Medulla oblongata (tissue), 1 donor: ENCODE data around the gene PCBP3.

Experiments
- DNase-seq: peaks from one replicate; pipeline ENCODE4 v3.0.0-alpha.2; 2015; ENCODE audit errors: extremely low spot score

PCBP3 gene

GRCh38 chr21:45930231-45930760 lies 286.8 kb downstream of the PCBP3 start:
- no peak for DNase-seq

- no peak for DNase-seq
Observed at GRCh38 chr21:45930792-45931191, 287.3 kb downstream of the PCBP3 start.

- DNase-seq: no peak
Observed at GRCh38 chr21:45931397-45931969, 288.0 kb downstream of the PCBP3 start.

GRCh38 chr21:45932922-45933502 lies 289.5 kb downstream of the PCBP3 start:
- no peak for DNase-seq

DNA sequence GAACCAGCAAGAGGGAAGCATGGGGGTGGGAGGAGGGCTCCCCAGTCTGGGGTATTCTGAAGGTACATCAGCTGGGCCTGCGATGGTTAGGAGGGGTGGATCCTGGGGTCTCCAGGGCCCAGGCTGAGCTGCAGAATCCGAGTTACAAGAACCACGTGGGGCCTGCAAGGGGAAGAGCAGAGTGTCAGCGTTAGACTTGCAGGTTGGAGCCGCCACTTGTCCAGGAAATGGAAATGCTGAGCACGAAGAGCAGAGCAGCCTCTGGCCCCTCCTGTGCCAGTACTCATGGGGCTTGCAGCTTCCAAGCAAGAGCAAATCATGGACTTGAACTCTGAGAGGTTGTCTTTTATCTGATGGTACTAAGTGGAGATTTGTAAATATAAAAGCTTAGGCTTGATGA lies 290.6 kb downstream of the PCBP3 start:
- no peak for DNase-seq

DNA sequence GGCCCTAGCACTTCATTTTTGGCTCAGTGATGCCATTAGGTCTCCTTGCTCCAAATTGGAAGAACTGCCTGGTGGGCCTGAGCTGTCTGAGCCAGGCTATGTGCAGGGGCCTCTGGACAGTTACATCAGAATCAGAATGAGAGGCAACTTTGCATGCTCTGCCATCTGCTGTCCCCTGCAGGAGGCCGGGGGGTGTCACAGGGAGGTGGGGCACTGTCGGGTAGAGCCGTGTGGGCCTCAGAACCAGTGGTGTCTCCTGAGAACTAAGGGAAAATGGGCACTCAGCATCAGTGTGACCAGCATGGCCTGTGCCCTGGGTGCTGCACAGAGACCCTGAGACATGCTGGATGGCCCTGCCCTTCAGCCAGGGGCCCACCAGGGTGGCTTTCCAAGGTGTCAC lies 291.0 kb downstream of the PCBP3 start:
- no peak for DNase-seq

- DNase-seq: no peak
Observed at GRCh38 chr21:45935628-45936027, 292.1 kb downstream of the PCBP3 start.

DNA sequence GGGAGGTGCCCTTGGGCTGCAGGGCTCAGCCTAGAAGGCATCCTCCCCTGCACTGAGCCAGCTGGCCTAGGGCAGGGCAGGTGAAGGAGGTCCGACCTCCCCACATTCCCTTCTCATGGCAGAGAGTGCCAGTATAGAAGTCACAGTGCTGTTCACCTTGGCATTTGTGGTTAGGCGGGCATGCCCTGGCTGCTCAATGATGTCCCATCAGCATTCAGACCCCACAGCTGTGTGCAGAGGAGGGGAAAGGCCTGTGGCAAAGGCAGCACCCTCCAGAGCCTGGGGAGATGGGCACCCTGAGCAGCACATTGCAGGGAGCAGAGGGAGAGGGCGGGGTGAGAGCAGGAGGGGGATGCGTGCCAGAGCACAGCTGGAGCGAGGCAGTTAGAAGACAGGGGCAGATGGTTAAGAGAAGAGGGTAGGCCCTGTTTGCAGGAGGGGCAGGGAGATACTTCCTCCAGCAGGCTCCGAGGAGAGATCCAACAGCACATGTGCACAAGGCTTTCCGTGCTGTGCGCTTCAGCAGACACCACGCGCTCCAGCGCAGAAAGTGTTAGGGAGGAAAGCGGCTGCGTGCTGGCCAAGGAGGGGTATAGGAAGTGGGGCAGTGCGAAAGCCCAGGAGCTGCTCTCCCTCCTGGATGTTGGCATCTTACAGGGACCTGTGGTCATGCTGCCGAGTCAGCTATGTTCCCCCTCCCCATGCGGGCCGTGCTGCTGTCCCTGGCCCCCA lies 294.4 kb downstream of the PCBP3 start:
- no peak for DNase-seq

DNA sequence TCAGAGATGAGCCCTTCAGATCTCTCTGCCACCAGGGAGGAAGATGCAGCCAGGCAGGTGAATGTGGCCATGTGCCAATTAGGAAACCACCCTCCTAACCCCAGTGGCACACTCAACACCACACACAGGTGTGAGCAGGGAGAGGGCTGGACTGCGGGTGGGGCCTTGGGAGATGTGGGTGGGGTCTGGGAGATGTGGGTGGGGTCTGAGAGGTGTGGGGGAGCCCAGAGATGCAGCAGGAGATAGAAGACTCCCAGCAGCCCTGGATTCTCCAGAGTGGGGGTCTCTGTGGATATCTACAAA lies 294.9 kb downstream of the PCBP3 start:
- DNase-seq: no peak

- no peak for DNase-seq
Observed at GRCh38 chr21:45938811-45939520, 295.4 kb downstream of the PCBP3 start.

- no peak for DNase-seq
Observed at GRCh38 chr21:45939521-45940045, 296.1 kb downstream of the PCBP3 start.

DNA sequence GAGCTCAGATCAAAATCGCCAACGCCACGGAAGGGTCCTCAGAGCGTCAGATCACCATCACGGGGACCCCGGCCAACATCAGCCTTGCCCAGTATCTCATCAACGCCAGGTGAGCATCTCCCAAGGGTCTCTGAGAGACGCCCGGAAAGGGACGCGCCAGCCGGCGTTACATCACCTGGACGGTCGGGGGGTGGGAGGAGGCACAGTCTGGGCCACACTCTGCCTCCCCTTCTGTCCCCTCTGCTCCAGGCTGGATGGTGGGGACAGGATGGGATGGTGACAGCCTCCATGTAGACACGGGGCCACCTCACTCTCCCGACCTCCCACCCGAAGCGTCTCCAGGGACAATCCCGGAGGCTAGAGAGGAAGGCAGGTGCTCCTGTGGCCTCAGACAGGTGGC lies 296.6 kb downstream of the PCBP3 start:
- no peak for DNase-seq

DNA sequence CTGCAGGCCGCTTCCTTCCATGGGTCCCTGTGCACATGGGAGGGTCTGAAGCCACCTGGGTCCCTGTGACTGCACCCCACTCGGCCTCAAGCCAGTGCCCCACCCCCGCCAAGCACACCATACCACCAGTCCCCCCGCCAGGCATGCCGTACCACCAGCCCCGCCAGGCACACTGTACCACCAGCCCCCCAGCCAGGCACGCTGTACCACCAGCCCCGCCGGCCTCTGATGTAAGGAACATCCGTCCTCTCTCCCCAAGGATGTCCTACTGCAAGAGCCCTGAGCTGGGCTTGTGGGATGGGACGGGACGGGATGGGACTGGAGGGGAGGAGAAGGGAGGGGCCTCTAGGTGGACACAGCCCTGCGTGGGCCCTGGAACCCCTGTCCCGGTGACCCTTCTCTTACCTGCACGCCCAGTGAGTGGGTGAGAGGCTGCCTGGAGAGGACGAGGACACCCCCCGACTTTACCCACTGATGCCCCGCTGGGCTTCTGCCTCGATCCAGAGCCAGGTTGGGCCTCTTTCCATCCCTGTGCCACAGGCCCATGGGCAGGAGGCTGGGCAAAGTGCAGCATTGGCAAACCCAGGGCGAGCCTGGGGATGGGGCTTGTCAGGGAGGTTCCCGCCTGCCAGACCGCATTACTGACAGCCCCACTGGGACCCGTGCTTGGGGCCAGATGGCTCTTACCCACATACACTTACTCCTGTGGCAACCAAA lies 297.3 kb downstream of the PCBP3 start:
- no peak for DNase-seq

DNA sequence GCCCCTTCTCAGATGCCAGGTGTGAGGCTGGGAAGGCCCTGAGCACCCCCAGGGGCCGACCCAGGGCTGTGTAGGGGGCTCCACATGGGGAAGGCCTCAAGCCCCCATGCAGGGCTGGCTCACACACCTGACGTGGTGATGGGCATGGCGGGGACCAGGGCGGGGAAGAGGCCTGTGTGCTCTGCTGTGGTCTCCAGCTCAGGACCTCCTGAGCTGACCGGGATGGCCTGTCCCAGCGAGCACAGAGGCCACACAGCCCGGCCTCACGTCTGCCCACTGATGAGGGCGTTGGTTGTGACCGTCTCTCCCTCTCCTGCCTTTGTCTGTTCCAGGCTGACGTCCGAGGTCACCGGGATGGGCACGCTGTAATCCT lies 297.8 kb downstream of the PCBP3 start:
- no peak for DNase-seq

GRCh38 chr21:45941717-45942546 lies 298.4 kb downstream of the PCBP3 start:
- no peak for DNase-seq

GRCh38 chr21:45942755-45943629 lies 299.5 kb downstream of the PCBP3 start:
- no peak for DNase-seq

DNA sequence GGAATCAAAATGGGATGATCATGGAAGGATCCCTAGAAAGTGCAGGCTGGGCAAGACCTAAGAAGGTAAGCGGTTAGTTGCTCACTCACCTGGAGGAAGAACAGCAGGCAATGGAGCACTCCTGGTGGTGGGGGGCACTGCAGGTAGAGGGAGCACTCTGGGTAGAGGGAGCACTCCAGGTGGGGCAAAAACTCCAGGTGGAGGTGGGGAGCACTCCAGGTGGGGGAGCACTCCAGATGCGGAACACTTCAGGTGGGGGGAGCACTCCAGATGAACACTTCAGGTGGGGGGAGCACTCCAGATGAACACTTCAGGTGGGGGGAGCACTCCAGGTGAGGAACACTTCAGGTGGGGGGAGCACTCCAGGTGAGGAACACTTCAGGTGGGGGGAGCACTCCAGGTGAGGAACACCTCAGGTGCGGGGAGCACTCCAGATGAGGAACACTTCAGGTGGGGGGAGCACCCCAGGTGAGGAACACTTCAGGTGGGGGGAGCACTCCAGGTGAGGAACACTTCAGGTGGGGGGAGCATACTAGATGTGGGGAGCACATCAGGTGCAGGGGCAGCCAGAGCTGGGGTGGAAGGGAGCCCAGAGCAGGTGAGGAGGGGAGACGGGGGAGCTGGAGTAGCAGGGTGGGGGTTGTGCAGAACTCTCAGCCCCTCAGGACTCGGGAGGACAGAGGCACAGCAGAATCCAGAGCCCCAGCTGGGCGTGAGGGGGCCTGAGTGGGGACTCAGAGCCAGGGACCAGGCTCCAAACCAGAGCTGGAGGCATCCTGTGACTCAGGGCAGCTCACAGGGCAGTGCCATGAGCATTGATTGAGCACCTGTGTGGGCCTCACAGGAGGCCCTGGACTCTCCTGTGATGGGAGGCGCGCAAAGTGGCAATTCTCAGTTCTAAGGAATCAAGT lies 300.4 kb downstream of the PCBP3 start:
- no peak for DNase-seq

DNA sequence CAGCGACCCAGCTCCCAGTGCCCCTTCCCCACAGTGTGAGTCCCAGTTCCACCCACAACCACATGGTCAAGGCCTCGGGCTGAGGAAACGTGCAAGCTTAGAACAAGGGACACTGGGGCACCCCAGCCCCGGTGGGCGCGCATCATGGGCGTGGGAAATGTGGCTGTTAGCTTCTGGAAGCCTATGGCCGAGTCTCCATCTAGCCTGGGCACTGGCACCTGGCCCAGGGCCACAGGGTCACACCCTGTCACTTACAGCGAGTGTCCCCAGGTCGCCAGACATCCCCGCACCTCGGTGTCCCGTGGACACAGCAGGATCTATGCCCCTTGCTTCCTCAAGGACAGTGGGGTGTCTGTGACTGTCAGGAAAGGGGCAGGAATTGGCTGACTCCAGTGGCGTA lies 301.1 kb downstream of the PCBP3 start:
- DNase-seq: no peak
